Measurements from ENCODE around the gene CDYL2. TPM values are rescaled to one million over a fixed set of nuclear protein-coding genes. Genes with fewer than 3 reads are reported as not detected.

Gene CDYL2
- total RNA-seq, 2 donors from 2014 or later, result 9.9 to 12.8 TPM

GRCh38 chr16:80557037-80557436 lies 247.4 kb downstream of the CDYL2 start:
- peaks cover 3% of the 10 kb centered on the region for H3K27me3 Mint-ChIP-seq (ENCODE audit: insufficient read depth)
- H3K27ac ChIP-seq (ENCODE audit: low read depth, low read length), result no peak overlapping the region
- no peaks in the 10 kb centered on the region for H3K9me3 Mint-ChIP-seq
- no peaks in the 10 kb centered on the region for H3K36me3 ChIP-seq (ENCODE audit: control insufficient read depth, insufficient read depth, low read length)
- H3K4me1 ChIP-seq (ENCODE audit: control insufficient read depth, insufficient read depth, low read length), result no peaks in the 10 kb centered on the region
- WGBS, 2 experiments (ENCODE audit: insufficient coverage in 1 of 2, insufficient read length in 1 of 2), result 86 to 94% methylated on average over 5 of the region's 5 CpGs
- H3K4me1 Mint-ChIP-seq, result peaks cover 4% of the 10 kb centered on the region
- no peak for TF ChIP-seq CTCF (conservative IDR thresholded peaks at IDR 0.05)
- H3K4me3 Mint-ChIP-seq, result no peak overlapping the region
- no peak overlapping the region for H3K27ac Mint-ChIP-seq
- no peak overlapping the region for H3K9ac ChIP-seq (ENCODE audit: extremely low read depth, low read length, poor library complexity, severe bottlenecking)
- peaks cover 29% of the 10 kb centered on the region for H3K27me3 ChIP-seq (ENCODE audit: control insufficient read depth, insufficient read depth, low read length, poor library complexity, severe bottlenecking)
- H3K4me3 ChIP-seq (ENCODE audit: low read length), result no peak overlapping the region
- H3K9me3 ChIP-seq (ENCODE audit: control insufficient read depth, low read length), result no peaks in the 10 kb centered on the region
- no peak for DNase-seq
- H3K36me3 Mint-ChIP-seq (ENCODE audit: low read depth), result no peaks in the 10 kb centered on the region

- DNase-seq, result no peak
- TF ChIP-seq CTCF (conservative IDR thresholded peaks at IDR 0.05), result no peak
- Histone ChIP-seq H3K9ac (ENCODE audit: extremely low read depth, low read length, poor library complexity, severe bottlenecking) (no peak overlapping the region), H3K36me3 (ENCODE audit: control insufficient read depth, insufficient read depth, low read length) (no peaks in the 10 kb centered on the region), H3K27me3 (ENCODE audit: control insufficient read depth, insufficient read depth, low read length, poor library complexity, severe bottlenecking) (peaks cover 29% of the 10 kb centered on the region), H3K27ac (ENCODE audit: low read depth, low read length) (no peak overlapping the region), H3K4me1 (ENCODE audit: control insufficient read depth, insufficient read depth, low read length) (no peaks in the 10 kb centered on the region), H3K9me3 (ENCODE audit: control insufficient read depth, low read length) (no peaks in the 10 kb centered on the region), H3K4me3 (ENCODE audit: low read length) (no peak overlapping the region)
- Mint-ChIP-seq H3K27ac (no peak overlapping the region), H3K4me3 (no peak overlapping the region), H3K36me3 (ENCODE audit: low read depth) (no peaks in the 10 kb centered on the region), H3K27me3 (ENCODE audit: insufficient read depth) (peaks cover 2% of the 10 kb centered on the region), H3K4me1 (no peaks in the 10 kb centered on the region), H3K9me3 (no peaks in the 10 kb centered on the region)
- 51 to 88% methylated on average over 2 to 3 of the region's 3 CpGs for WGBS, 2 experiments (ENCODE audit: insufficient coverage in 1 of 2, insufficient read length in 1 of 2)
These were observed 247.9 kb downstream of the CDYL2 start for GRCh38 chr16:80556481-80556880.

GRCh38 chr16:80554033-80554432 lies 250.4 kb downstream of the CDYL2 start:
- Mint-ChIP-seq H3K9me3 (no peaks in the 10 kb centered on the region), H3K27ac (no peak overlapping the region), H3K27me3 (ENCODE audit: insufficient read depth) (peaks cover 2% of the 10 kb centered on the region), H3K36me3 (ENCODE audit: low read depth) (no peaks in the 10 kb centered on the region), H3K4me3 (no peak overlapping the region), H3K4me1 (no peaks in the 10 kb centered on the region)
- H3K27me3 ChIP-seq (ENCODE audit: control insufficient read depth, insufficient read depth, low read length, poor library complexity, severe bottlenecking), result peaks cover 29% of the 10 kb centered on the region
- WGBS, 2 experiments (ENCODE audit: insufficient coverage in 1 of 2, insufficient read length in 1 of 2), result 42 to 50% methylated on average over 1 to 2 of the region's 2 CpGs
- no peak for TF ChIP-seq CTCF (conservative IDR thresholded peaks at IDR 0.05)
- H3K9ac ChIP-seq (ENCODE audit: extremely low read depth, low read length, poor library complexity, severe bottlenecking), result no peak overlapping the region
- DNase-seq, result no peak
- H3K9me3 ChIP-seq (ENCODE audit: control insufficient read depth, low read length), result no peaks in the 10 kb centered on the region
- no peak overlapping the region for H3K27ac ChIP-seq (ENCODE audit: low read depth, low read length)
- no peaks in the 10 kb centered on the region for H3K36me3 ChIP-seq (ENCODE audit: control insufficient read depth, insufficient read depth, low read length)
- H3K4me1 ChIP-seq (ENCODE audit: control insufficient read depth, insufficient read depth, low read length), result no peaks in the 10 kb centered on the region
- no peak overlapping the region for H3K4me3 ChIP-seq (ENCODE audit: low read length)

Data from endodermal cell (in vitro differentiated cells).